HL-60 (cell line): ENCODE measurements around the gene AGO4.

Experiments
- CTCF ChIP-seq: IDR thresholded peaks from one replicate; pipeline ENCODE4 v1.5.1; 2011; ENCODE audit warnings: low read length, control low read depth, inconsistent platforms; ENCODE audit not compliant: insufficient read depth
- GABPA ChIP-seq: IDR thresholded peaks from 2 replicates; pipeline ENCODE4 v1.6.1; 2012; ENCODE audit warnings: low read depth
- POLR2AphosphoS5 ChIP-seq: IDR thresholded peaks from 2 replicates; pipeline ENCODE4 v1.6.1; 2012; ENCODE audit warnings: low read depth
- REST ChIP-seq: IDR thresholded peaks from 2 replicates; pipeline ENCODE4 v1.6.1; 2012; ENCODE audit warnings: low read depth; ENCODE audit not compliant: insufficient replicate concordance

DNA sequence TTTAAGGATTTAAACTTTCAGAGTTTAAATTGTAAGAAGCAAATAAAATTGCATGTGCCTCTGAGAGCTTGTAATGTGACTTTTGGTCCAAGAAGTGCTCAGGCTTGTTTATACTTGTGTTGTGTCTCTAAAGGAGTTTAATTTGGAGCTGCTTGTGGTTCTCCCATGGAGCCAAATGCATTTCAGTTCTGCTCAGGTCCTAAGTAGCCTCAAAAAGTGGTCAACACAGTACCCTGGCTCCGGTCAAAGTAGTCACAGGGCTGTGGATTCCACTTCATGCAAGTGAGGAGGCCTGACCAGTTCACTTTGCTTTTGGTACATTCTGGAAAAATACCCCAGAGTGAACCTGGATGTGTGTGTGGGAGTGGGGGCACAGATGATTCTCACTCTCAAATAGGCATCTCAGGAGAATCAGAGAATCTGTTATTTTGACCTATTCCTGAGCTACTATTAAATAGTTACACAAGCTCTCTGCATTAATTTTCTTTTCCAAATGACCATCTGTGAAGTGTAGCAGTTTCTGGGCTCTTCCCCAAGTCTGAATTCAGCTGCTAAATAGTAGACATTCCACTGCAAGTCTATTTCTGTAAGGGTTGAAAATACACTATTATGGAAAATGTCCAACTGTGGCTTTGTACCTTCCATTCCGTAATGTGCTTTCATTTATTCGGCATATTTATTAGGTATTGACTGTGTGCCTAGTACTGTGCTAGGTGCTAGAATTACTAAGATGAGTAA is 43.5 kb downstream of the AGO4 start:
- no peak for TF ChIP-seq CTCF
- TF ChIP-seq REST, result no peak
- no peak for TF ChIP-seq POLR2AphosphoS5
- no peak for TF ChIP-seq GABPA
